ENCODE data around the gene SETD5.

- TF ChIP-seq CTCF (conservative IDR thresholded peaks at IDR 0.05 in 1 of 2, IDR thresholded peaks at IDR 0.05 in 1 of 2; ENCODE audit: low read depth in 1 of 2, low read length in 2 of 2) (no peak), EZH2 (IDR thresholded peaks at IDR 0.05; ENCODE audit: low read length, missing control alignments) (no peak)
Observed at GRCh38 chr3:9369508-9369907, 27.9 kb upstream of the SETD5 start.

All from fibroblast of lung (primary cell).